ENCODE results near the gene RERE.

RERE gene

DNA sequence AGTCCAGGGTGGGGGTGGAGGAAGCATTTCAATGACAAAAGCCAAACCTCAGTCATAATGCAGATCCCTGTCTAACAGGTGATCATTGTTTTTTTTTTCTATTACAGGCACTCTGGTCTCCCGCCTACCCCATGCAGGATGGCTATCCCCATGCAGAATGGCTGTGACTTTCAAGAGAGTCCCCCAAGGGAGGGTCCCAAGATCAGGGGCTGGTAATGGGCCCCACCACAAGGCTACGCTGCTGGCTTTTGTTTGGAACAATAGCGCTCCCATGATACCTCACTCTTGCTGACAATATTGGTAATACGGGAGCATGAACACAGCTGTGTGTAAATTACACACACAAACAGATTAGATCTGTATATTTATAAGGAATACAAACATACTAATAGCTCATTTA lies 380.1 kb downstream of the RERE start:
- DNase-seq = no peak

GRCh38 chr1:8435569-8436071 lies 381.8 kb downstream of the RERE start:
- DNase-seq = no peak

DNA sequence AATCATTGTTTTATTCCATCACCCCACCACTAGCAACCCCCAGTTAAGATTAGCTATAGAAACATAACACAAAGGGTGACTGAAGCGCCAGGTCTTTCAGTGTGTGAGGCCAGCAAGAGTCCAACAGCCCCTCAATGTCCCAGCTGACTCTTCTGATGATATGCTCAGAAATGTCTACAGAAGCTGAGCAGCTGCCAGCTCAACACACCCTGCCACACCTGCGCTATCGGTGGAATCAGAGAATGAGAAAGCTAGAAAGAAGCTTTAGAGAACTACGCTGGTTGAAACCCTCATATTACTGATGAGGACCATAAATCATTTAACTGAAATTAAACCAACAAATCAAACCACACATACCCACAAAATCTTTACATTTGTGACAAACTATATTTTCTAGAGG lies 383.3 kb downstream of the RERE start:
- no peak for DNase-seq

DNA sequence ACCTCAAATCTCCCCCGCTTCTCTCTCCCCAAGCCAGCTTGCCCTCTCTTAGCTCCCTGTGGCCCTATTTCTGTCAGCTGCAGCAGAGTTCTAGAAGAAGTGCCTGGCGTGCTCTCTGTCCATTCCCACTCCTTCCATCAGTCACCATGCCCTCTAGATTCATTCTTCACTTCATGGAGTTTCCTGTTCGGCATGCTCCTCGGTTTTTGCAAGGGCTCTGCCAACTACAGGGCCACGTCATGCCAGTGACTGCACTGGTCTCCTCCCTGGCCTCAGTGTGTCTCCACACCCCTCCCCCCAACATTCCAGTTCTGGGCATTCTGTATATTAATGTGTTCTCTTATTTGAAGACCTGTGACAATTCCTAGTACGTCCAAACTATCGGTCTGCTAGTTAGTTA lies 385.7 kb downstream of the RERE start:
- DNase-seq = no peak

DNA sequence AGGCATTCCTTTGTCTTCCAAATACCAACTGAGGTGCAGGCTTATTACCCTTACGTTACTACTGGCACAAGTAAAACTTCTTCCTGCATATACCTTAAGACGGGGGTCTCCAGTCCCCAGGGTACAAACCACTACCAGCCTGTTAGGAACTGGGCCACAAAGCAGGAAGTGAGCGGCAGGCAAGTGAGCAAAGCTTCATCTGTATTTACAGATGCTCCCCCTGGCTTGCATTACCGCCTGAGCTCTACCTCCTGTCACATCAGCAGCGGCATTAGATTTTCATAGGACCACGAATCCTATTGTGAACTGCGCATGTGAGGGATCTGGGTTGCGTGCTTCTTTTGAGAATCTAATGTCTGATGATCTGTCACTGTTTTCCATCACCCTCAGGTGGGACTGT lies 386.4 kb downstream of the RERE start:
- peak; percentile 35 to 36 for DNase-seq

GRCh38 chr1:8430476-8430875 lies 387.0 kb downstream of the RERE start:
- no peak for DNase-seq

DNA sequence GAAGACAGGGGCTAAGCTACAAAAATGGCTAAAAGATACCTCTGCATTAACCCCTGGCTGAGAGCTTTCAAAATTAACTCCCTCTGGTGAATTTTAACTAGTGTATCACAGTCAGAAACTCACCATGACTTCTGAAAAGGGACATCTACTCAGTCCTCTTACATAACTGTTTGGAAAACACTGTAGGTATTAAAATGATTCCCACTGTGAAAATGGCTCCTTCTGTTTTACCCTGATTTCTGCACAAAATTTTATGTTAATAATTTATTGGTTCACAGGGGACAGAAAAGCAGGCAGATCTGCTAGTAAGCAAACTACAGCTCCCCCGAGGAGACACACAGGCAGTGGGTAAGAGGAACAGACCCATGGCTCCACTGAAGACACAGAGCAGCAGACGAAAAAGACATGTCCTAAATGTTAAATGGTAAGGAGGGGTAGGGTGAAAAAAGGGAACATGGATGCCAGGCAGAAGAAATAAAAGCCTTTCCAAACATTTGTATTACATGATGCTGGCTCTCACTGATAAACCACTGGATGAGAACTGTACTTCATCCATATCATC lies 387.8 kb downstream of the RERE start:
- DNase-seq = no peak

- DNase-seq = no peak
These were observed 389.0 kb downstream of the RERE start for GRCh38 chr1:8428441-8428840.

- DNase-seq = no peak
These were observed 389.5 kb downstream of the RERE start for GRCh38 chr1:8427986-8428385.

- DNase-seq = no peak
These were observed 389.9 kb downstream of the RERE start for GRCh38 chr1:8427493-8427892.

DNA sequence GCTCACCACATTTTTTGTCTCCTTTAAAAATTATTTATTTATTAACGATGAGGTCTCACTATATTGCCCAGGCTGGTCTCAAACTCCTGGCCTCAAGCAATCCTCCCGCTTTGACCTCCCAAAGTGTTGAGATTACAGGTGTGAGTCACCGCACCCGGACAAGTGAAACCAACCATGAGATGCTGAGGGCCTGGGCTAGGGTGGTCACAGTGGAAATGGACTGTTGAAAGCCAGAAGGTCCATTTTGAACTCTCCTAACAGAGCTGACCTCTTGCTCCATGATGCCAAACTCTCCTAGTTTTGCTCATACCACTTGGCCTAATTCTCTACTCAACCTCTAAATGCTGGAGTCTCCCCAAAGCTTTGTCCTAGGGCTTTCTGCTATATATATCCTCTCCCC lies 390.4 kb downstream of the RERE start:
- no peak for DNase-seq

- no peak for DNase-seq
These were observed 391.7 kb downstream of the RERE start for GRCh38 chr1:8425781-8426161.

- no peak for DNase-seq
These were observed 392.2 kb downstream of the RERE start for GRCh38 chr1:8425150-8425780.

DNA sequence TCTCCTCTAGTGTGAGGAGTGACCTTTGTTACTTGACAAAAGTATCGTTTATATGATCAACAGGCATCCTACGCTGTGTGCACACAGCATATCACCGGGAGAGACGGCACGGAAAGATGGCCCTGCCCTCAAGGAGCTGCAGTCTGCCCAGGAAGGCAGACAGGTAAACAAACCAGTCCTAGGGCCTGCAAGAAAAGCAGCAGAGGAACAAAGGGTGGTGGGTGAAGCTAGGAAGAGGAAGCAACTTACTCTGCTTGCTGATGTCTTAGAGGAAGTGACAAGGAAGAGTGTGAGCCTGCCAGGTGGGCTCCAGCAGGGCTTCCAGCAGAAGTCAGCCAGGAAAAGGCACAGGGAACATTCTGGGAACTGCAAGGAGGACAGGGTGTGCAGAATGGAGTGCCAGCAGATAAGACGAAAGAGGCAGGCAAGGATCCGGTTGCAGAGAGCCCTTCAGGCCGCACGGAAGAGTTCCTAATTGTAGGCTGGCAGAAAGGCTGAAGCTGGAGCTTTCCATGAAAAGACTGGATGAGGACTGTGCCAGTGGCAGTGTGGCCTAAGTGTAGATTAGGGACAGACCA lies 392.8 kb downstream of the RERE start:
- DNase-seq = peak; percentile 24 to 37

DNA sequence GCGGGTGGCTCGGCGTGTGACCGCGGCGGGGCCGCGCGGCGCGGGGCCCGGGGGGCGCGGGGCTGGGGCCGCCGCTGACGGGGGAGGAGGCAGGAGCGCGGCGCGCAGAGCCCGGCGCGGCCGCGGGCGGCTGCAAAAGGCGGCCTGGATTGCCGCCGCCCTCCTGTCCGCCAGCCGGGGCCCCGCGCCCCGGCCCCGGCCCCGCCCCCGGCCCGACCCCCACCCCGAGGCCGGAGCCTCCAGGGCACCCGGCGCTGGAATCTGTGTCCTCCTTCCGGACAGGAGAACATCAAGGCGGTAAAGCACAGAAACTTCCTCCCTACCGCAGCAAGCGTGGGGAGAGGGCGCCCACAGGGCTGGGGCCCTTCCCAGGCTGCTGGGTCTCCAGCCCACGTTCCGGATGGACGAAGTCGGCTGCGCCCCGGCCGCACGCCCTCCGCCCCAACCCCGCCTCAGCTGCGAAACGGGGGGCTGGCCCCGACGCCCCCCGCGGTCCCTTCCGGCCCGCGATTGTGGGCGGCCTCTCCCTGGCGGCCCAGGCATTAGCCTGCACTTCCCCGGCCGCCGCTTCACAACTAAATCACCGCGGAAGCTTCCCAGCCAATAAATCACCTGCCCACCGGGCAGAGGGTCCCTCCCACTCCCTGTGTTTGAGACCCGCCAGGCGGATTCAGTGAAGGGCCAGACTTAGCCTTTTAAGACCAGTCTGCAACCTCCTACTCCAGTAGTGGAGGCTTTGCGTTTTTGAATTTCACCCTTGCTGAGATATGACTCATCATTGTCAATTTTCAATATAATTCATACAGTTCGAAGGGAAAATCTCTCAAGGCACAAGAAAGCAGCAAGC lies 393.5 kb downstream of the RERE start:
- DNase-seq = peak; percentile 47 to 53

DNA sequence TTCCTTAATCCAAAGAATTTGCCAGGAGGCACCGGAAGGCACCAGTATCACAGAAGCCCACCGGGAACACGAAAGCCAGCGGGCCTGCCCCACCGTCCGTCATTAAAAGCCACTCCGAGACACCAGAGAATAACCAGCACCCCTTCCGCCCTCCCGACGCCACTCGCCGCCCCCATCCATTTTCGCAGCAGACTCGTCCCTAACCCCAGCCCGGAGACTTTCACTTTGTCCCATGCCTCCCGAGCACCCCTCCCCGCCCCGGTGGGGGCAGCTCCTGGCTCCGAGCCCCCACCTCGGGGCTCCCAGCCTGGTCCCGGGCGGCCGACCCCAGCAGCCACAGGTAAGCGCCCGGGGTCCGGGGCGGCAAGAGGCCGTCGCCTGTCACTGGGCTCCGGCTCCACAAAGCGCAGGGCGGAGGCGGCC lies 394.2 kb downstream of the RERE start:
- DNase-seq = peak; percentile 36 to 39

- no peak for DNase-seq
These were observed 394.8 kb downstream of the RERE start for GRCh38 chr1:8422510-8423268.

DNA sequence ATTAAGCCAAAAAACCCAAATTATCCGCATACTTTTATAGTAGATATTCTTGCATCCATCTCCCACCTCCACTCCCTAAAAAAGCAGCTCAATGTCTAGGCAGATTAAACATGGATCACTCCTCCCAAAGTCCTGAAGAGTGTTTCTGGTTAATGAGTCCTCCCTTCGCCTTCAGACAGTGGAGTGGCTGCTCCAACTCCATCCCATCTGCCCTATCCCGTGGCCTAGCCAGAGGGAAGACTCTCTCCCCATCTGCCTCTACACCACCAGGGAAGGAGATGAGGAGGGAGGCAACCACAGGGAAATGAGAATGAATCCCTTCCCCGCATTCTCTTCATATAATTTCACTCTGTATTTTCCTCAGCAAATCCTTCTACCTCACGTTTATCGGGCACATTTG lies 395.7 kb downstream of the RERE start:
- DNase-seq = no peak

GRCh38 chr1:8420318-8420717 lies 397.1 kb downstream of the RERE start:
- no peak for DNase-seq

DNA sequence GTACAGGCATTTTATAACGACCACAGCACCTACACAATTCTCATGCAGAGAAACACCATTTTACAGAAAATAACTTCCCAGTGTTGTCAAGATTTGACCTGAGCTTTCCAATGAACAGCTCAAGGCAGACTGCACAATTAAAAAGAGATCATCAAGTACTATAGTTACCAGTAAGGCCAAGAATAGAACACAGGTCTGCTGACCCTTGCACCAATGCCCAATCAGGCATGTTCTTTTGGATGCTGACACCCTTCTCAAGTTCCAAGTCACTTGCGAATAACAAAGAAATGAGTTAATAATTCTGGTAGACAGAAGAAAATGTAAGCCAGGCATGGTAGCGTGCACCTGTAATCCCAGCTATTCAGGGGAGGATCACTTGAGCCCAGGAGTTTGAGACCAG lies 397.6 kb downstream of the RERE start:
- DNase-seq = no peak

- no peak for DNase-seq
These were observed 398.3 kb downstream of the RERE start for GRCh38 chr1:8419172-8419571.

- DNase-seq = no peak
These were observed 399.1 kb downstream of the RERE start for GRCh38 chr1:8418301-8418700.

DNA sequence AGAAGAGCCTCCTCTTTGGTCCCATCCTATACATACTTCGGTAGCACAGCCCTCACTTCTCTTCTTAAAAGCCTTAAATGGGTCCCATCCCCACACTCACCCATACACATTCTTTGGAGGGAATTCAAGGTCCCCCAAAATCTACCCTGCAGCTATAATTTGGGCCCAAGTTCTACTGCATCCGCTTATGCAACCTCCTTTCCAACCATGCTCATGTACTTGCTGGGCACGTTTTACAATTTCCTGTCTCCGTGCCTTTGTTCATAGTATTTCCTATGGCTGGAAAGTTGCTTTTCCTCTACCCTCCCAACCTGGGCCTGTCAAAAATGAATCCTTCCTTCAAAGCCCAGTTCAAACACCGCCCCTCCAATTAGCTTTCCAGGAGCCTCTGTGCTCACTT lies 399.8 kb downstream of the RERE start:
- DNase-seq = no peak
